Nephron progenitor cell (in vitro differentiated cells): Measurements from ENCODE around the gene HINT3.

Source experiments
- DNase-seq: peaks from one replicate; pipeline ENCODE4 v3.0.0; 2021
- H3K27ac Mint-ChIP-seq: 2 replicates; pipeline ENCODE4 v1.8.0; 2021; ENCODE audit warnings: mild to moderate bottlenecking, moderate library complexity, mixed read lengths
- H3K27me3 Mint-ChIP-seq: 2 replicates; pipeline ENCODE4 v1.8.0; 2021; ENCODE audit warnings: mild to moderate bottlenecking, low read depth, mixed read lengths; ENCODE audit not compliant: poor library complexity
- H3K36me3 Mint-ChIP-seq: 2 replicates; pipeline ENCODE4 v1.8.0; 2021; ENCODE audit warnings: low read depth, mixed read lengths
- H3K4me1 Mint-ChIP-seq: 2 replicates; pipeline ENCODE4 v1.8.0; 2021; ENCODE audit warnings: mixed read lengths
- H3K4me3 Mint-ChIP-seq: 2 replicates; pipeline ENCODE4 v1.8.0; 2021; ENCODE audit warnings: mild to moderate bottlenecking, moderate library complexity, mixed read lengths
- H3K9me3 Mint-ChIP-seq: 2 replicates; pipeline ENCODE4 v1.8.0; 2021; ENCODE audit warnings: mild to moderate bottlenecking, moderate library complexity, mixed read lengths
- TF ChIP-seq, protein P1 (sequence below): fragments of 200-600 bp; sonication (generic); IDR thresholded peaks from 2 replicates; pipeline ENCODE4 v1.5.0; 2021; ENCODE audit warnings: antibody characterized with exemption

The HINT3 gene

DNA sequence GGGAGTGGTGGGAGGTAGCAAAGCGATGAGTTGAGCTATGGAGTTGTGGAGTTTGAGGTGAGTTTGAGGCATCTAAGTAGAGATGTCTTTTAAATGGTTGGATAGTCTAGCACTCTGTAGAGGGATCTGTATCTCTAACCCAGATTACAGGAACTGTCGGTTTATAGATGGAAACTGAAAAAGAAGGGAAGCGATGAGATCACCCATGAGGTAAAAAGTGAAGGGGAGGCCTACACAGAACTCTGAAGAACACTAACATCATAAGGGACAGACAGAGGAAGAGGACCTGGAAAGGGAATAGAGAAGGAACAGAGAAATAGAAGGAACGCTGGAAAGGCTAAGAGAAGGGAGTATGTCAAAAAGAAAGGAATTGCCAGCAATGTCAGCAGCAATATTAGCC is 2.5 kb downstream of the HINT3 start:
- no peaks in the 10 kb centered on the region for H3K4me1 Mint-ChIP-seq
- TF ChIP-seq, protein P1, sequence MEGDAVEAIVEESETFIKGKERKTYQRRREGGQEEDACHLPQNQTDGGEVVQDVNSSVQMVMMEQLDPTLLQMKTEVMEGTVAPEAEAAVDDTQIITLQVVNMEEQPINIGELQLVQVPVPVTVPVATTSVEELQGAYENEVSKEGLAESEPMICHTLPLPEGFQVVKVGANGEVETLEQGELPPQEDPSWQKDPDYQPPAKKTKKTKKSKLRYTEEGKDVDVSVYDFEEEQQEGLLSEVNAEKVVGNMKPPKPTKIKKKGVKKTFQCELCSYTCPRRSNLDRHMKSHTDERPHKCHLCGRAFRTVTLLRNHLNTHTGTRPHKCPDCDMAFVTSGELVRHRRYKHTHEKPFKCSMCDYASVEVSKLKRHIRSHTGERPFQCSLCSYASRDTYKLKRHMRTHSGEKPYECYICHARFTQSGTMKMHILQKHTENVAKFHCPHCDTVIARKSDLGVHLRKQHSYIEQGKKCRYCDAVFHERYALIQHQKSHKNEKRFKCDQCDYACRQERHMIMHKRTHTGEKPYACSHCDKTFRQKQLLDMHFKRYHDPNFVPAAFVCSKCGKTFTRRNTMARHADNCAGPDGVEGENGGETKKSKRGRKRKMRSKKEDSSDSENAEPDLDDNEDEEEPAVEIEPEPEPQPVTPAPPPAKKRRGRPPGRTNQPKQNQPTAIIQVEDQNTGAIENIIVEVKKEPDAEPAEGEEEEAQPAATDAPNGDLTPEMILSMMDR, result no peak

DNA sequence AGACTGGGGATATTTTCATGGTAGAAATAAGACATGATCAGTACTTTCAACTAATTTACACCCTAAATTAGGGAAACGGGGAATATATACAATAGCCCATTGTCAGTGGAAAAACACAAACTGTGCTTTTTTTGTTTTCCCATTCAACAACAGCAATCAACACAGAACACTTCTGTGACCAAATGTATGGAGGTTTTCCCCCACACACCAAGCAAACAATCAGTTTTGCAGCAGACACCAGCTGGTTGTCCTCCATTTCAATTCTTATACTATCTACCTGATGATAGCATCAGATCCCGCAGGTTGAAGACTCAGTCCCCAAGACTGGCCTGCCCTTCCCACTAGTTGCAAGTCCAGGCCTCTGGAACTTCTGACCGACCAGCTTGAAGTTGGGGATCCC is 4.5 kb downstream of the HINT3 start:
- Mint-ChIP-seq H3K27me3 (no peaks in the 10 kb centered on the region), H3K9me3 (no peaks in the 10 kb centered on the region), H3K27ac (no peak overlapping the region), H3K4me3 (no peak overlapping the region), H3K4me1 (no peaks in the 10 kb centered on the region), H3K36me3 (no peaks in the 10 kb centered on the region)
- TF ChIP-seq, protein P1, result no peak
- no peak for DNase-seq

More for the DNA sequence above, 2.5 kb downstream of the HINT3 start:
- no peaks in the 10 kb centered on the region for H3K9me3 Mint-ChIP-seq
- no peak overlapping the region for H3K27ac Mint-ChIP-seq
- peaks cover 4% of the 10 kb centered on the region for H3K27me3 Mint-ChIP-seq
- no peak for DNase-seq
- H3K4me3 Mint-ChIP-seq, result no peak overlapping the region
- H3K36me3 Mint-ChIP-seq, result no peaks in the 10 kb centered on the region

DNA sequence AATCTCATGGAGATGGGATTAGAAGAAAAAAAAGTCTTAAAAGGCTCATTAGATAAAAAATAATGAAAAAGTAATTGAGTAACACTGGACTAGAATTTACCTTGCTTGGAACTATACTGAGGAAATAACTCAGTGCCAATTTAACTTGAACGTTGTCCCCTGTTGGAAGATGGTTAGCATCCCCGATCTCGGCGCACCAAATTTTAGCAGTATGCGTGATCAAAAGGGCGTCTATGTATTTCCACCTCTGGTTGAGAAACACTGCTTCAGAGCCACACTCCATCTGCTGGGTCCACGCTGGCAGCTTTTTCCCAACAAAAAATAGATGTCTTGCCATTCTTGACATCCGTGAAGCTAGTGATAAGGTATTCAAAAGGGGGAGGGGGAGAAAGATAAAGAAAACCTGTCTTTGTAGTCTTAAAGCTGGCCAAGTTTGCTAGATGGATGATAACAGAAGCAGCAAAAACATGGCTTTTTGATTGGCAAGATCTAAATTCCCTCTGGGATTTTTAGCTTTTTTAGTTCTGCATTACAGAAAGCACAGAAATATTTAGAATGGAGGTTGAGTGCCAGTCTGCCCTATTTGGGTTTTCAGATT is 6.4 kb downstream of the HINT3 start:
- Mint-ChIP-seq H3K4me3 (no peak overlapping the region), H3K27ac (no peak overlapping the region), H3K9me3 (no peaks in the 10 kb centered on the region), H3K27me3 (no peaks in the 10 kb centered on the region), H3K4me1 (no peaks in the 10 kb centered on the region), H3K36me3 (peaks cover 13% of the 10 kb centered on the region)
- TF ChIP-seq, protein P1, result no peak
- DNase-seq, result no peak

DNA sequence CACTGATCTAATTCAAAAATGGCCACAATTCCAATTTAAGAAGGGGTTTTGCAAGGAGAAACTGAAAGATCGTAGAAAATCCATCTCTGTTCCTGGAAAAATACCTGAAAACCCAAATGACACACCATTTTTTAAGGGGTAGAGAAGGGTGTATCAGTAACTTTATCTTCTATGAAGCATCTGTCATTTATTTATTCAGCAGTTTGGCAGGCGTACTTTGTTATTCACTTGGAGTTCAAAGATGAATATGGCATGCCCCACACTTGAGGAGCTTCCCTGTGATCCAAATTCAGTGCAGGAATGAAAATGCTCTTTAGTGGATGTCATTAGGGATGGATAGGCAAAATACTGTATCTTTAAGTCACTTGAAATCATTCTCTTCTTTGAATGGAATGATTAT is 7.2 kb downstream of the HINT3 start:
- Mint-ChIP-seq H3K27me3 (no peaks in the 10 kb centered on the region), H3K27ac (no peak overlapping the region), H3K9me3 (no peaks in the 10 kb centered on the region), H3K4me3 (no peak overlapping the region), H3K36me3 (peaks cover 21% of the 10 kb centered on the region), H3K4me1 (no peaks in the 10 kb centered on the region)
- TF ChIP-seq, protein P1, result no peak
- DNase-seq, result no peak

DNA sequence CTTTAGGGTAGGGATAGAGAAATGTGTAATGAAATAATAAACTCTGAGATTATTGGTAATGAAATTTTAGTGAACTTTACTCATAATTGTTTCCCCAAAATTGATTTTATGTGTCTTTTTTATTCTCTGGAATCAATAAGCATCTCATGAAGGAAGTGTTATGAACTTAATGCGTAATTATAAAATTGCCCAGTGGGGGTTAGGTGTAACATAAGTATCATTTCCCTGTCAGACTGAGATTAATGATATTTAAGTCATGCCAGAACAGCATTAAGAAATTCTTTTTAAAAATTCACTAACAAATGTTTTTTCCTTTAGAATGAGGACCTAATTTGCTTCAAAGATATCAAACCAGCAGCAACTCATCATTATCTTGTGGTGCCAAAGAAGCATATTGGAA is 10.0 kb downstream of the HINT3 start:
- H3K36me3 Mint-ChIP-seq, result peaks cover 36% of the 10 kb centered on the region
- H3K27me3 Mint-ChIP-seq, result no peaks in the 10 kb centered on the region
- H3K4me1 Mint-ChIP-seq, result no peaks in the 10 kb centered on the region
- no peaks in the 10 kb centered on the region for H3K9me3 Mint-ChIP-seq
- H3K27ac Mint-ChIP-seq, result no peak overlapping the region
- no peak overlapping the region for H3K4me3 Mint-ChIP-seq
- no peak for DNase-seq
- TF ChIP-seq, protein P1, result no peak

DNA sequence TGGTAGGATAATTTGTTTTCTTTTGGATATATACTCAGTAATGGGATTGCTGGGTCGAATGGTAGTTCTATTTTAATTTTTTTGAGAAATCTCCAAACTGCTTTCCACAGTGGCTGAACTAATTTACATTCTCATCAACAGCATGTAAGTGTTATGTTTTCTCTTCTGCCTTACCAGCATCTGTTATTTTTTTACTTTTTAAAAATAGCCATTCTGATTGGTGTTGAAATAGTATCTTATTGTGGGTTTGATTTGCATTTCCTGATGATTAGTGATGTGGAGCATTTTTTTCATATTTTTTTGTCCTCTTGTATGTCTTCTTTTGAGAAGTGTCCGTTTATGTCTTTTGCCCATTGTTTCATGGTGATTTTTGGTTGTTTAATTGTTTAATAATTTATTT is 11.9 kb downstream of the HINT3 start:
- H3K9me3 Mint-ChIP-seq, result no peaks in the 10 kb centered on the region
- TF ChIP-seq, protein P1, result no peak
- DNase-seq, result no peak
- H3K36me3 Mint-ChIP-seq, result peaks cover 42% of the 10 kb centered on the region
- no peaks in the 10 kb centered on the region for H3K4me1 Mint-ChIP-seq
- H3K27me3 Mint-ChIP-seq, result no peaks in the 10 kb centered on the region
- no peak overlapping the region for H3K4me3 Mint-ChIP-seq
- H3K27ac Mint-ChIP-seq, result no peak overlapping the region
